Endothelial cell of umbilical vein (primary cell): ENCODE measurements around the gene FAM118A. TPM values are rescaled to one million over a fixed set of nuclear protein-coding genes. Genes with fewer than 3 reads are reported as not detected.
"Not testable (repeated sequence)": the region's sequence is repeated elsewhere in the genome, so short reads cannot be mapped to it uniquely, and the experiment has no call there.

Experiments
- BruUV-seq: library from RNA; stranded (reverse); fragments of 400-500 nt; replicated peaks from 2 replicates; lab custom pipeline; 2021; lab: Mats Ljungman, UMichigan
- CTCF ChIA-PET: fragments of 300-600, 350-600 bp; sonication (Branson Sonifier 250); formaldehyde crosslinking; loops from one replicate; lab custom pipeline; 2021; ENCODE audit warnings: antibody characterized with exemption, inconsistent platforms; lab: Charles Lee
- POLR2A ChIA-PET: fragments of 300-600, 350-600 bp; sonication (Branson Sonifier 250); formaldehyde crosslinking; loops from one replicate; lab custom pipeline; 2021; ENCODE audit warnings: antibody characterized with exemption, inconsistent platforms; lab: Charles Lee
- DNase-seq: peaks from one replicate; pipeline ENCODE4 v3.0.0-alpha.2; 2011; ENCODE audit warnings: low read depth, low spot score
- FAIRE-seq: peaks from 2 replicates; lab custom pipeline; 2011; peaks lifted over from hg19 to GRCh38; lab: Jason Lieb, UNC
- H2AFZ ChIP-seq: 2 replicates; pipeline ENCODE4 v1.6.0; 2012; ENCODE audit warnings: low read depth, low read length, control low read depth, inconsistent platforms
- H3K27ac ChIP-seq: 2 replicates; pipeline ENCODE4 v1.5.1; 2011; ENCODE audit warnings: low read depth, mild to moderate bottlenecking, control low read depth, low read length, moderate library complexity; ENCODE audit not compliant: insufficient read depth
- H3K27me3 ChIP-seq, 2 experiments: 2 replicates each; pipeline versions ENCODE4 v1.6.0 to v1.6.1; 2011; ENCODE audit warnings: low read length in 2 of 2, mixed read lengths in 1 of 2; ENCODE audit not compliant: control insufficient read depth in 2 of 2, insufficient read depth in 2 of 2
- H3K36me3 ChIP-seq, 2 experiments: 2 replicates in 1 of 2; 3 replicates in 1 of 2; pipeline ENCODE4 v1.5.1; 2011; ENCODE audit warnings: low read length in 2 of 2, mild to moderate bottlenecking in 1 of 2, moderate library complexity in 1 of 2; ENCODE audit not compliant: control insufficient read depth in 2 of 2, insufficient read depth in 2 of 2; ENCODE audit errors: extremely low read depth in 1 of 2
- H3K4me1 ChIP-seq: 3 replicates; pipeline ENCODE4 v1.5.1; 2011; ENCODE audit warnings: mild to moderate bottlenecking, low read length; ENCODE audit not compliant: control insufficient read depth, insufficient read depth; ENCODE audit errors: extremely low read depth
- H3K4me2 ChIP-seq: 2 replicates; pipeline ENCODE4 v1.6.1; 2011; ENCODE audit warnings: low read length, control low read depth, mixed read lengths; ENCODE audit not compliant: insufficient read depth
- H3K4me3 ChIP-seq, 3 experiments: fragments of 200-600 bp in 1 of 3; sonication (generic), shearing (Covaris generic) in 1 of 3; replicated peaks in 1 of 3; 2 replicates each; pipeline ENCODE4 v1.5.1; 2011 to 2016; ENCODE audit warnings: control low read depth in 3 of 3, low read length in 3 of 3, mild to moderate bottlenecking in 2 of 3, inconsistent platforms in 1 of 3, low read depth in 1 of 3, moderate library complexity in 1 of 3; ENCODE audit not compliant: insufficient read depth in 1 of 3
- H3K79me2 ChIP-seq: 2 replicates; pipeline ENCODE4 v1.6.0; 2012; ENCODE audit warnings: low read length, inconsistent platforms; ENCODE audit not compliant: control insufficient read depth, insufficient read depth
- H3K9ac ChIP-seq: replicated peaks from 2 replicates; pipeline ENCODE3; 2011; ENCODE audit warnings: low read length, control low read depth; ENCODE audit not compliant: insufficient read depth; ENCODE audit errors: extremely low read depth
- H3K9me1 ChIP-seq: replicated peaks from 3 replicates; pipeline ENCODE4 v1.6.0; 2011; ENCODE audit warnings: mild to moderate bottlenecking, low read length; ENCODE audit not compliant: control insufficient read depth, insufficient read depth; ENCODE audit errors: extremely low read depth
- H3K9me3 ChIP-seq: replicated peaks from 2 replicates; pipeline ENCODE4 v1.5.1; 2012; ENCODE audit warnings: low read length, inconsistent platforms; ENCODE audit not compliant: control insufficient read depth, insufficient read depth
- H4K20me1 ChIP-seq: replicated peaks from 2 replicates; pipeline ENCODE3; 2011; ENCODE audit warnings: mild to moderate bottlenecking, low read length; ENCODE audit not compliant: control insufficient read depth, insufficient read depth; ENCODE audit errors: extremely low read depth
- FOS ChIP-seq: IDR thresholded peaks from 2 replicates; pipeline ENCODE4 v1.6.1; 2011; ENCODE audit warnings: mild to moderate bottlenecking, low read length, moderate library complexity, borderline replicate concordance; ENCODE audit not compliant: insufficient read depth
- GATA2 ChIP-seq: IDR thresholded peaks from 2 replicates; pipeline ENCODE4 v1.7.0; 2011; ENCODE audit warnings: low read depth, mild to moderate bottlenecking, moderate library complexity, mixed read lengths, low read length; ENCODE audit not compliant: insufficient read length, insufficient read depth
- POLR2AphosphoS5 ChIP-seq: IDR thresholded peaks from 2 replicates; pipeline ENCODE4 v1.6.1; 2012; ENCODE audit warnings: low read depth, mild to moderate bottlenecking, control low read depth, low read length, moderate library complexity; ENCODE audit not compliant: insufficient read depth
- dilution Hi-C: fragments of 300-500 bp; cut with MboI; formaldehyde crosslinking; loops from one replicate; pipeline ENCODE4 v1.15.0; 2019; ENCODE audit warnings: low sequenced_read_pairs; ENCODE audit not compliant: extremely low pct_ligation_motif_present
- intact Hi-C: fragments of 100-400 bp; cut with micrococcal nuclease; formaldehyde crosslinking; loops from one replicate; pipeline ENCODE4 v1.10.0; 2022
- polyA plus RNA-seq, 4 experiments: library from polyadenylated mRNA; depleted of rRNA in 3 of 4; stranded (reverse) in 3 of 4; unstranded in 1 of 4; fragments of >200 nt; gene quantifications; 2 replicates each; pipeline versions ENCODE4 v1.2.1 to v1.2.3, GENCODE V29; 2011 to 2012; ENCODE audit warnings: missing spikeins in 1 of 4
- total RNA-seq: library from RNA; stranded (reverse); gene quantifications from 2 replicates; pipeline ENCODE4 v1.2.3, GENCODE V29; 2021

Gene FAM118A
- total and polyA plus RNA-seq, 2 donors (not counting 3 experiments of a cell fraction or from before 2014, with no cell fraction given) = 20.2 to 25.6 TPM

DNA sequence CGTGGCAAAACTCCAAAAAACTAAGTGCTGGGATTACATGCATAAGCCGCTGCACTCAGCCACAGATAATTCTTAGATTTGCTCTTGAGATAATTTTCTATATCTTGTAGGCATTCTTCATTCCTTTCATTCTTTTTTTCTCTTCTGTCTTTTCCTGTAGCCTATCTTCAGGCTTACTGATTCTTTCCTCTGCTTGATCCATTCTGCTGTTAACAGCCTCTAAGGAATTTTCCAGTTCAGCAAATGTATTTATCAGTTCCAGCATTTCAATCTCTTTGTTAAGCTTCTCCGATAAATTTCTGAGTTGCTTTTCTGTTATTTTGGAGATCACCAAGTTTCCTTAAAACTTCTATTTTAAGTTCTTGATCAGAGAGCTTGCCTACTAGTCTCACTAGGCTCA is 57.0 kb downstream of the FAM118A start:
- dilution Hi-C loops (no loop called here), intact Hi-C loops (no loop called here)
- Histone ChIP-seq H3K79me2 (no peaks in the 10 kb centered on the region), H2AFZ (no peak overlapping the region), H3K27ac (no peak overlapping the region), H3K9me3 (no peaks in the 10 kb centered on the region), H3K4me2 (no peak overlapping the region), H3K36me3 (no peaks in the 10 kb centered on the region), H3K27me3 (peaks cover 11 to 16% of the 10 kb centered on the region in 2 experiments), H4K20me1 (no peaks in the 10 kb centered on the region), H3K4me3 (no peak overlapping the region), H3K9me1 (no peaks in the 10 kb centered on the region), H3K9ac (no peak overlapping the region), H3K4me1 (no peaks in the 10 kb centered on the region)
- ChIA-PET CTCF (interaction anchor here (1.5 kb wide), 1 partner anchor 10 kb away, joined by 3 read pairs; no protein-coding TSS in a partner anchor), POLR2A (no interaction called here)
- TF ChIP-seq POLR2AphosphoS5 (no peak), FOS (no peak), GATA2 (no peak)
- FAIRE-seq (no peak), DNase-seq (no peak)
- no TSS peak for BruUV-seq

DNA sequence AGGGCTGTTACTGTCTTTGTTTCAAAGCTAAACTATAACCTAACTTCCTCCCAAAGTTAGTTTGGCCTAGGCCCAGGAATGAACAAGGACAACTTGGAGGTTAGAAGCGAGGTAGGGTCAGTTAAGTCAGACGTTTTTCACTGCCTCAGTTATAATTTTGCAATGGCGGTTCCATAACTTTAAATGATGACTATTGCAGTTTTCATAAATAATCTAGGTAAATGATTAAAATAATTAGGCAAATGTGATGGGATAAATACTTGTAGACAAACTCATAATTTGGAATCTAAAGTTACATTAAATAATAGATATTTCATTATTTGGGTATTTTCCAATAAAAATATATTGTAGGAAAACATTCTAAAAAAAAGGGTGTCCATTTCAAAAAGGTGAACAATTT is 63.9 kb downstream of the FAM118A start:
- not testable (repeated sequence) for H3K4me2 ChIP-seq, FAIRE-seq, H3K4me1 ChIP-seq

More for the DNA sequence above, 63.9 kb downstream of the FAM118A start:
- H4K20me1 ChIP-seq, POLR2A ChIA-PET, H3K9me1 ChIP-seq, H3K27me3 ChIP-seq, BruUV-seq, H2AFZ ChIP-seq, H3K27ac ChIP-seq, H3K4me3 ChIP-seq, intact Hi-C loops, H3K36me3 ChIP-seq, DNase-seq, H3K9ac ChIP-seq, H3K9me3 ChIP-seq, H3K79me2 ChIP-seq: not testable (repeated sequence)
- CTCF ChIA-PET = interaction anchor here (1.3 kb wide), 1 partner anchor 40 kb away, joined by 3 read pairs; the partner anchor contains the start of genes RIBC2 and SMC1B
- dilution Hi-C loops = loop anchor here (10.0 kb wide), 1 partner anchor 99 kb away; no protein-coding TSS in a partner anchor
